LHCN-M2 (cell line): ENCODE results near the gene C19orf25. TPM values are rescaled to one million over a fixed set of nuclear protein-coding genes. Genes with fewer than 3 reads are reported as not detected.
"Not testable (repeated sequence)": the region's sequence is repeated elsewhere in the genome, so short reads cannot be mapped to it uniquely, and the experiment has no call there.

Experiments
- DNase-seq: peaks from one replicate; pipeline ENCODE4 v3.0.0-alpha.2; 2012; ENCODE audit warnings: low read depth
- total RNA-seq: library from RNA; depleted of rRNA; stranded (reverse); fragments of >200 nt; gene quantifications from 2 replicates; pipeline ENCODE4 v1.2.3, GENCODE V29; 2014

C19orf25 gene
- total RNA-seq, 1 experiment from 2014 or later, result 49.5 TPM

DNA sequence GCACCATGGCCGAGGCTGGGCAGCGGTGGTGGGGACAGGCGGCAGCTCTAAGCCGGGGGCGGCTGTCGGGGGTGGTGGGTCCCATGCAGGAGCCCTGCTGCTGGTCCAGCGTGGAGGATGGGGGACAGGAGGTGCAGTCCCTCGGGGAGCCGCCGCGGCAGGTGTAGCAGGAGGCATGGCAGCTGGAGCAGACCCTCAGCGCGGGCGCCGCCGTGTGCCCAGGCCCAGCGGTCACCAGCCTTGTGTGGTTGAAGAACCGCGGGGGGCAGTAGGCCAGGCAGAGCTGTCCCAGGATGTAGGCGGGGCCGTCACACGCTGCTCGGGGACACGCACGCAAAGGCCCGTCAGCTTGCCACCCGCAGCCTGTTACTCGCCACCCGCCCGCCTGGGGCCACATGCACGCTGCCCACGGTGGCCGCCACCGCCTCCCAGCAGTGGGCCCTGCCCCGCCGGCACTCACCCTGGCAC, 2.9 kb upstream of the C19orf25 start:
- no peak for DNase-seq

DNA sequence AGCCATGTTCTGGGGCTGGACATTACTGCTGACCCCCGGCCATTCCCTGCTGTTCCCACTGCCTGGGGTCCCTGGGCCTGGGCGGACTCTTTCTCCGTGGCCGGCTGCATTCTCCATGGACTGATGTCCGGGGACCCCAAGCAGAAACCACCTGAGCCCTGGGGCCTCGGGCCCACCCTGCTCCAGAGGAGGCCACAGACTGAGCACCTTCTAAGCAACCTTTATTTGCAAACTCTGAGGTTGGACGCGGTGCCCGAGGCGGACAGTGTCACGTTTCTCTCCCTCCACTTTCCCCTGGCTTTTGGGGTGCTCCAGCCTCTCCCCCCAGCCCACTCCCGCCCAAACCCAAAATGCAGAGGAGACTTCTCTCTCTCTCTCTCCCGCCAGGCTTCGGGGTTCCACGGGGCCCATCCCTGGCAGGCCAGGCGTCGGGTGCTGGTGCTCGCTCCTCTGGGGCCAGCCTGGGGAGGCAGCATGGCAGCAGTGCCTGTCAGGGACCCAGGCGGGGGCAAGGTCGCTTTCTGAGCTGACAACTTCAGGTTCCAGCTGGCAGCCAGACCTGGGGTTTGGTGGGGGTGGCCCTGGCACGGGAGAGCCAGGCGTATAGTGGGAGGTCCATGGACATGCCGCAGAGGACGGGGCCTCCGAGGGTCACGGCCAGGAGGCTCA, 2.3 kb upstream of the C19orf25 start:
- no peak for DNase-seq

GRCh38 chr19:1477056-1477455, 2.0 kb downstream of the C19orf25 start:
- DNase-seq, result not testable (repeated sequence)

- DNase-seq, result no peak
Measured at GRCh38 chr19:1475751-1476437, 3.1 kb downstream of the C19orf25 start.

GRCh38 chr19:1474765-1475351, 4.2 kb downstream of the C19orf25 start:
- DNase-seq, result no peak

- no peak for DNase-seq
Measured at GRCh38 chr19:1474011-1474764, 4.8 kb downstream of the C19orf25 start.

- DNase-seq, result no peak
Measured at GRCh38 chr19:1473085-1473851, 5.7 kb downstream of the C19orf25 start.

DNA sequence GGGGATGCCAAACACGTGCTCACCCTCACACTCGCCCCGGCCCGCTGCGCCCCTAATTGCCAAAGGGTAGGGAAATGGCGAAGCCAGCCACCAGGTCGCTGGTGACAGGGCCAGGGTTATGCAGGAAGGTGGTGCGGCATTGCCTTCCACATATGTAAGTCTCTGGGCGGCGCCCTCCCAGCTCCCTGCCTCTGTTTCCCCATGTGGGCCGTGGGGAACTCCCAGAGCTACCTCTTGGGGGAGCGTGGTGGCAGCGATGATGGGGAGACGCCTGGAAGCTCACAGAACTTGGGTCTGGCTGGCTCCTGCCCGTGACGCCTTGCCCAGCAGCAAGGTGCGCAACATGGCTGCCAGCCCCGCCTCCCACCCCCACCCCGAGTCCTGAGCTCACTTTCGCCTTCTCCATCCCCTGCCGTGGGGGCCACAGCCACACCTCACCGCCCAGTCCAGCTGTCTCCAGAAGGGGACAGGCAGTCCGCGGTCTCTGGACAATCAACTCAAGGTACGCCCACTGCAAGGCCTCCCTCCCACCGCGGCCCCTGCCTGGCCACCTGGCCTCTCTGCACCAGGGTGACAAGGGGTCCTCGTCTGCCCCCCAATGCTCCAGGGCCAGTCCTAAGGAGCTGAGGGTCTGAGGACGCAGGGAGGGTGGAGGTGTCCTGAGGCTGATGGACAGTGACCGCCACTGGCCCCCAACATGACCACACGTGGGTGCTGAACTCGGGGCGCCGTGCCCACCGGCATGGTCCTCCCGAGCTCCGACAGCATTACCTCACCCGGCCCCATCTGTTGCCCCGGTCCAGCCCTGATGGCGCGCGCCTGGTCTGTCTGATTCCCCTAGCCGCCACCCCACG, 6.6 kb downstream of the C19orf25 start:
- DNase-seq, result no peak

- no peak for DNase-seq
Measured at GRCh38 chr19:1471515-1472160, 7.4 kb downstream of the C19orf25 start.

GRCh38 chr19:1471010-1471514, 8.0 kb downstream of the C19orf25 start:
- DNase-seq, result no peak

- no peak for DNase-seq
Measured at GRCh38 chr19:1470305-1471009, 8.6 kb downstream of the C19orf25 start.

- no peak for DNase-seq
Measured at GRCh38 chr19:1470055-1470304, 9.0 kb downstream of the C19orf25 start.

GRCh38 chr19:1469255-1470054, 9.6 kb downstream of the C19orf25 start:
- DNase-seq, result no peak

GRCh38 chr19:1468821-1469254, 10.2 kb downstream of the C19orf25 start:
- DNase-seq, result peak; percentile 38

- DNase-seq, result no peak
Measured at GRCh38 chr19:1468274-1468820, 10.7 kb downstream of the C19orf25 start.

GRCh38 chr19:1467490-1468273, 11.3 kb downstream of the C19orf25 start:
- no peak for DNase-seq

DNA sequence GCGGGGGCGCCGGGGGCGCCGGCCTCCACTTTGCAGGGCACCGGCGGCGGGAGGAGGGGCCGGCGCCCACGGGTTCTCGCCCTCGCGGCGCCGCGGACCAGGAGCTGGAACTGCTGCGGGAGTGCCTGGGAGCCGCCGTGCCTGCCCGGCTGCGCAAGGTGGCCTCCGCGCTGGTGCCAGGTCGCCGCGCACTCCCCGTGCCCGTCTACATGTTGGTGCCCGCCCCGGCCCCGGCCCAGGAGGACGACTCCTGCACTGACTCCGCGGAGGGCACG, 11.9 kb downstream of the C19orf25 start:
- no peak for DNase-seq
